ENCODE measurements around the gene BZW2. TPM values are rescaled to one million over a fixed set of nuclear protein-coding genes. Genes with fewer than 3 reads are reported as not detected.

BZW2 gene
- polyA plus RNA-seq, 1 donor (not counting 4 experiments of a cell fraction or from before 2014, with no cell fraction given): 65.7 TPM

GRCh38 chr7:16734148-16734726 is 88.3 kb downstream of the BZW2 start:
- FAIRE-seq: no peak
- H3K9me1 ChIP-seq (ENCODE audit: control insufficient read depth, extremely low read depth, insufficient read depth, low read length): no peaks in the 10 kb centered on the region
- DNase-seq (ENCODE audit: low read depth, low spot score): no peak
- H3K79me2 ChIP-seq (ENCODE audit: control insufficient read depth, insufficient read depth, low read length): no peaks in the 10 kb centered on the region
- no peaks in the 10 kb centered on the region for H3K4me1 ChIP-seq (ENCODE audit: control insufficient read depth, extremely low read depth, insufficient read depth, low read length)
- H2AFZ ChIP-seq (ENCODE audit: control insufficient read depth, low read length): no peak overlapping the region
- no peak overlapping the region for H3K9ac ChIP-seq (ENCODE audit: control insufficient read depth, extremely low read depth, insufficient read depth, low read length)
- TF ChIP-seq EZH2 (IDR thresholded peaks at IDR 0.05; ENCODE audit: low read length) (no peak), CTCF (optimal IDR thresholded peaks at IDR 0.05 in 1 of 3, IDR thresholded peaks at IDR 0.05 in 1 of 3, conservative IDR thresholded peaks at IDR 0.05 in 1 of 3; ENCODE audit: extremely low read depth in 1 of 3, insufficient read depth in 2 of 3, low read length in 3 of 3) (no peak)
- H4K20me1 ChIP-seq (ENCODE audit: control insufficient read depth, extremely low read depth, insufficient read depth, low read length): no peaks in the 10 kb centered on the region
- dilution Hi-C loops (cut with MboI; ENCODE audit: extremely low pct_ligation_motif_present, low sequenced_read_pairs): no loop called here
- H3K9me3 ChIP-seq (ENCODE audit: control insufficient read depth, low read depth, low read length): no peaks in the 10 kb centered on the region
- no peak overlapping the region for H3K27ac ChIP-seq (ENCODE audit: control insufficient read depth, insufficient read depth, low read length)
- no peak overlapping the region for H3K4me3 ChIP-seq (ENCODE audit: control insufficient read depth in 2 of 3, extremely low read depth in 1 of 3, insufficient read depth in 2 of 3, low read depth in 1 of 3, low read length in 3 of 3)
- H3K4me2 ChIP-seq (ENCODE audit: control insufficient read depth, extremely low read depth, insufficient read depth, low read depth, low read length): no peak overlapping the region
- no peaks in the 10 kb centered on the region for H3K36me3 ChIP-seq (ENCODE audit: control insufficient read depth in 2 of 2, extremely low read depth in 1 of 2, insufficient read depth in 2 of 2, low read length in 2 of 2)
- no peaks in the 10 kb centered on the region for H3K27me3 ChIP-seq (ENCODE audit: control insufficient read depth, extremely low read depth, insufficient read depth, low read length)

- FAIRE-seq (no peak), DNase-seq (ENCODE audit: low read depth, low spot score) (no peak)
- H4K20me1 ChIP-seq (ENCODE audit: control insufficient read depth, extremely low read depth, insufficient read depth, low read length): no peaks in the 10 kb centered on the region
- peaks cover 3% of the 10 kb centered on the region for H3K4me1 ChIP-seq (ENCODE audit: control insufficient read depth, extremely low read depth, insufficient read depth, low read length)
- H3K79me2 ChIP-seq (ENCODE audit: control insufficient read depth, insufficient read depth, low read length): no peaks in the 10 kb centered on the region
- no peak for TF ChIP-seq EZH2 (IDR thresholded peaks at IDR 0.05; ENCODE audit: low read length)
- TF ChIP-seq CTCF (optimal IDR thresholded peaks at IDR 0.05 in 1 of 3, IDR thresholded peaks at IDR 0.05 in 1 of 3, conservative IDR thresholded peaks at IDR 0.05 in 1 of 3; ENCODE audit: extremely low read depth in 1 of 3, insufficient read depth in 2 of 3, low read length in 3 of 3): no peak
- H3K9me1 ChIP-seq (ENCODE audit: control insufficient read depth, extremely low read depth, insufficient read depth, low read length): no peaks in the 10 kb centered on the region
- H3K9ac ChIP-seq (ENCODE audit: control insufficient read depth, extremely low read depth, insufficient read depth, low read length): no peak overlapping the region
- no peaks in the 10 kb centered on the region for H3K27me3 ChIP-seq (ENCODE audit: control insufficient read depth, extremely low read depth, insufficient read depth, low read length)
- no peak overlapping the region for H3K27ac ChIP-seq (ENCODE audit: control insufficient read depth, insufficient read depth, low read length)
- H3K36me3 ChIP-seq (ENCODE audit: control insufficient read depth in 2 of 2, extremely low read depth in 1 of 2, insufficient read depth in 2 of 2, low read length in 2 of 2): no peaks in the 10 kb centered on the region
- no peaks in the 10 kb centered on the region for H3K9me3 ChIP-seq (ENCODE audit: control insufficient read depth, low read depth, low read length)
- H2AFZ ChIP-seq (ENCODE audit: control insufficient read depth, low read length): no peak overlapping the region
- H3K4me2 ChIP-seq (ENCODE audit: control insufficient read depth, extremely low read depth, insufficient read depth, low read depth, low read length): no peak overlapping the region
- dilution Hi-C loops (cut with MboI; ENCODE audit: extremely low pct_ligation_motif_present, low sequenced_read_pairs): no loop called here
- H3K4me3 ChIP-seq (ENCODE audit: control insufficient read depth in 2 of 3, extremely low read depth in 1 of 3, insufficient read depth in 2 of 3, low read depth in 1 of 3, low read length in 3 of 3): no peak overlapping the region
Observed at GRCh38 chr7:16735020-16735419, 89.0 kb downstream of the BZW2 start.
